Activated naive CD8-positive, alpha-beta T cell treated with anti-CD3 and anti-CD28 coated beads, Interleukin-2, amount 10 ng/mL, durations not matched to agents 7 days and 5 days (primary cell): ENCODE measurements around the gene SMARCE1. TPM values are rescaled to one million over a fixed set of nuclear protein-coding genes. Genes with fewer than 3 reads are reported as not detected.

Source experiments
- ATAC-seq: fragments of 150-1000 bp; cut with Tn5 transposase; one replicate; pipeline ENCODE4 v1.10.0; 2021; ENCODE audit warnings: low read depth, moderate library complexity
- POLR2A ChIA-PET: fragments of 350-600 bp; sonication (Branson Sonifier 250); formaldehyde crosslinking; loops from one replicate; lab custom pipeline; 2021; ENCODE audit warnings: antibody characterized with exemption; lab: Charles Lee
- DNase-seq: peaks from one replicate; pipeline ENCODE4 v3.0.0; 2021
- H3K27ac Mint-ChIP-seq: one replicate; pipeline ENCODE4 v1.8.0; 2022; ENCODE audit warnings: mild to moderate bottlenecking, mixed read lengths
- H3K27me3 Mint-ChIP-seq: one replicate; pipeline ENCODE4 v1.8.0; 2022; ENCODE audit warnings: mild to moderate bottlenecking, moderate library complexity, mixed read lengths
- H3K36me3 Mint-ChIP-seq: one replicate; pipeline ENCODE4 v1.8.0; 2021; ENCODE audit warnings: mild to moderate bottlenecking, mixed read lengths
- H3K4me1 Mint-ChIP-seq: one replicate; pipeline ENCODE4 v1.8.0; 2021; ENCODE audit warnings: mixed read lengths
- H3K4me3 Mint-ChIP-seq: one replicate; pipeline ENCODE4 v1.8.0; 2022; ENCODE audit warnings: mild to moderate bottlenecking, moderate library complexity, mixed read lengths
- H3K9me3 Mint-ChIP-seq: one replicate; pipeline ENCODE4 v1.8.0; 2021; ENCODE audit warnings: mixed read lengths
- total RNA-seq, 2 experiments: library from RNA; stranded (reverse); gene quantifications; one replicate each; pipeline ENCODE4 v1.2.3, GENCODE V29; 2021

The SMARCE1 gene
- total RNA-seq, 2 experiments from 2014 or later = 109 to 117 TPM

GRCh38 chr17:40666331-40666730 is 18.7 kb upstream of the SMARCE1 start:
- no peak overlapping the region for H3K27ac Mint-ChIP-seq
- peaks cover 34% of the 10 kb centered on the region for H3K27me3 Mint-ChIP-seq
- peaks cover 7% of the 10 kb centered on the region for H3K4me1 Mint-ChIP-seq
- ATAC-seq (no peak), DNase-seq (no peak)
- H3K36me3 Mint-ChIP-seq = peaks cover 2% of the 10 kb centered on the region
- H3K4me3 Mint-ChIP-seq = no peak overlapping the region
- POLR2A ChIA-PET = no interaction called here
- no peaks in the 10 kb centered on the region for H3K9me3 Mint-ChIP-seq

- Mint-ChIP-seq H3K27me3 (peaks cover 34% of the 10 kb centered on the region), H3K36me3 (peaks cover 2% of the 10 kb centered on the region), H3K9me3 (no peaks in the 10 kb centered on the region), H3K4me3 (peak within 1 kb of the TSS; percentile 56), H3K4me1 (peaks cover 10% of the 10 kb centered on the region), H3K27ac (no peak within 1 kb of the TSS)
- POLR2A ChIA-PET = interaction anchor here (0.7 to 1.0 kb wide), 2 partner anchors 18 to 68 kb away, joined by 3 to 4 read pairs; partner anchors contain the start of gene SMARCE1
- ATAC-seq (no peak), DNase-seq (no peak)
Observed at GRCh38 chr17:40664582-40665333, 17.1 kb upstream of the SMARCE1 start, which contains the start of gene KRT222. Gene KRT222 (minus strand): TSS chr17:40665177. CDS start chr17:40665099, 78 bp downstream.

GRCh38 chr17:40663252-40663651 is 15.6 kb upstream of the SMARCE1 start:
- peaks cover 34% of the 10 kb centered on the region for H3K27me3 Mint-ChIP-seq
- H3K4me1 Mint-ChIP-seq = peaks cover 13% of the 10 kb centered on the region
- peaks cover 2% of the 10 kb centered on the region for H3K9me3 Mint-ChIP-seq
- H3K4me3 Mint-ChIP-seq = no peak overlapping the region
- peaks cover 4% of the 10 kb centered on the region for H3K36me3 Mint-ChIP-seq
- H3K27ac Mint-ChIP-seq = no peak overlapping the region
- ATAC-seq = no peak
- POLR2A ChIA-PET = no interaction called here
- DNase-seq = no peak

GRCh38 chr17:40659911-40660310 is 12.3 kb upstream of the SMARCE1 start:
- H3K4me1 Mint-ChIP-seq = peaks cover 8% of the 10 kb centered on the region
- H3K9me3 Mint-ChIP-seq = peaks cover 2% of the 10 kb centered on the region
- peaks cover 26% of the 10 kb centered on the region for H3K27me3 Mint-ChIP-seq
- DNase-seq = no peak
- peak; percentile 33 for ATAC-seq
- POLR2A ChIA-PET = no interaction called here
- no peak overlapping the region for H3K4me3 Mint-ChIP-seq
- H3K27ac Mint-ChIP-seq = no peak overlapping the region
- peaks cover 4% of the 10 kb centered on the region for H3K36me3 Mint-ChIP-seq

- H3K36me3 Mint-ChIP-seq = peaks cover 2% of the 10 kb centered on the region
- DNase-seq (no peak), ATAC-seq (no peak)
- H3K4me3 Mint-ChIP-seq = no peak overlapping the region
- H3K27ac Mint-ChIP-seq = no peak overlapping the region
- H3K9me3 Mint-ChIP-seq = peaks cover 2% of the 10 kb centered on the region
- peaks cover 25% of the 10 kb centered on the region for H3K27me3 Mint-ChIP-seq
- POLR2A ChIA-PET = no interaction called here
- H3K4me1 Mint-ChIP-seq = peaks cover 5% of the 10 kb centered on the region
Observed at GRCh38 chr17:40658396-40658795, 10.8 kb upstream of the SMARCE1 start.

- Mint-ChIP-seq H3K4me3 (no peak overlapping the region), H3K36me3 (peaks cover 2% of the 10 kb centered on the region), H3K27me3 (peaks cover 12% of the 10 kb centered on the region), H3K9me3 (no peaks in the 10 kb centered on the region), H3K4me1 (peaks cover 6% of the 10 kb centered on the region), H3K27ac (no peak overlapping the region)
- DNase-seq = no peak
- POLR2A ChIA-PET = no interaction called here
- no peak for ATAC-seq
Observed at GRCh38 chr17:40651939-40652338, 4.3 kb upstream of the SMARCE1 start.

GRCh38 chr17:40648384-40648968 is 858 bp upstream of the SMARCE1 start:
- H3K27me3 Mint-ChIP-seq = peaks cover 3% of the 10 kb centered on the region
- POLR2A ChIA-PET = interaction anchor here (0.9 to 2.9 kb wide), 10 partner anchors 21 to 1018 kb away, joined by 3 to 19 read pairs (median 10); no protein-coding TSS in a partner anchor
- no peak for DNase-seq
- H3K27ac Mint-ChIP-seq = peak overlapping the region; percentile 94
- H3K9me3 Mint-ChIP-seq = no peaks in the 10 kb centered on the region
- peaks cover 17% of the 10 kb centered on the region for H3K4me1 Mint-ChIP-seq
- H3K4me3 Mint-ChIP-seq = peak overlapping the region; percentile 95
- peaks cover 10% of the 10 kb centered on the region for H3K36me3 Mint-ChIP-seq
- no peak for ATAC-seq

- Mint-ChIP-seq H3K27me3 (no peaks in the 10 kb centered on the region), H3K36me3 (peaks cover 20% of the 10 kb centered on the region), H3K4me3 (peak overlapping the region; percentile 95), H3K9me3 (no peaks in the 10 kb centered on the region), H3K4me1 (peaks cover 27% of the 10 kb centered on the region), H3K27ac (peak overlapping the region; percentile 94)
- no peak for DNase-seq
- ATAC-seq = peak; percentile 62
- POLR2A ChIA-PET = interaction anchor here (0.6 to 2.9 kb wide), 24 partner anchors 9 to 1043 kb away, joined by 3 to 19 read pairs (median 5); partner anchors contain the start of gene KRT222
Observed at GRCh38 chr17:40646791-40647623, 611 bp downstream of the SMARCE1 start.

GRCh38 chr17:40645943-40646342 is 1.7 kb downstream of the SMARCE1 start:
- no peaks in the 10 kb centered on the region for H3K27me3 Mint-ChIP-seq
- ATAC-seq = no peak
- H3K4me1 Mint-ChIP-seq = peaks cover 28% of the 10 kb centered on the region
- no peak for DNase-seq
- H3K27ac Mint-ChIP-seq = no peak overlapping the region
- H3K36me3 Mint-ChIP-seq = peaks cover 20% of the 10 kb centered on the region
- H3K9me3 Mint-ChIP-seq = no peaks in the 10 kb centered on the region
- H3K4me3 Mint-ChIP-seq = peak overlapping the region; percentile 20
- POLR2A ChIA-PET = interaction anchor here (1.3 to 2.9 kb wide), 5 partner anchors 18 to 173 kb away, joined by 3 to 19 read pairs (median 18); no protein-coding TSS in a partner anchor

GRCh38 chr17:40645291-40645690 is 2.3 kb downstream of the SMARCE1 start:
- H3K36me3 Mint-ChIP-seq = peaks cover 23% of the 10 kb centered on the region
- ATAC-seq (no peak), DNase-seq (no peak)
- H3K27me3 Mint-ChIP-seq = no peaks in the 10 kb centered on the region
- H3K4me3 Mint-ChIP-seq = peak overlapping the region; percentile 47
- H3K27ac Mint-ChIP-seq = no peak overlapping the region
- no peaks in the 10 kb centered on the region for H3K9me3 Mint-ChIP-seq
- POLR2A ChIA-PET = no interaction called here
- H3K4me1 Mint-ChIP-seq = peaks cover 32% of the 10 kb centered on the region

- H3K4me3 Mint-ChIP-seq = no peak overlapping the region
- H3K9me3 Mint-ChIP-seq = no peaks in the 10 kb centered on the region
- DNase-seq (no peak), ATAC-seq (no peak)
- POLR2A ChIA-PET = no interaction called here
- H3K4me1 Mint-ChIP-seq = peaks cover 31% of the 10 kb centered on the region
- no peaks in the 10 kb centered on the region for H3K27me3 Mint-ChIP-seq
- peak overlapping the region; percentile 32 for H3K27ac Mint-ChIP-seq
- peaks cover 47% of the 10 kb centered on the region for H3K36me3 Mint-ChIP-seq
Observed at GRCh38 chr17:40637931-40638330, 9.7 kb downstream of the SMARCE1 start.

- H3K9me3 Mint-ChIP-seq = no peaks in the 10 kb centered on the region
- POLR2A ChIA-PET = interaction anchor here (0.8 kb wide), 1 partner anchor 13 kb away, joined by 5 read pairs; the partner anchor contains the start of gene SMARCE1
- no peak overlapping the region for H3K27ac Mint-ChIP-seq
- no peaks in the 10 kb centered on the region for H3K27me3 Mint-ChIP-seq
- H3K4me1 Mint-ChIP-seq = peaks cover 10% of the 10 kb centered on the region
- no peak overlapping the region for H3K4me3 Mint-ChIP-seq
- DNase-seq = no peak
- no peak for ATAC-seq
- H3K36me3 Mint-ChIP-seq = peaks cover 40% of the 10 kb centered on the region
Observed at GRCh38 chr17:40633871-40634270, 13.7 kb downstream of the SMARCE1 start.

- no peaks in the 10 kb centered on the region for H3K27me3 Mint-ChIP-seq
- no peak for ATAC-seq
- H3K4me3 Mint-ChIP-seq = no peak overlapping the region
- peaks cover 3% of the 10 kb centered on the region for H3K4me1 Mint-ChIP-seq
- H3K27ac Mint-ChIP-seq = no peak overlapping the region
- H3K9me3 Mint-ChIP-seq = no peaks in the 10 kb centered on the region
- no peak for DNase-seq
- POLR2A ChIA-PET = no interaction called here
- peaks cover 40% of the 10 kb centered on the region for H3K36me3 Mint-ChIP-seq
Observed at GRCh38 chr17:40632216-40632615, 15.4 kb downstream of the SMARCE1 start.
